ENCODE data around the gene SKIL.
A peak's percentile ranks its signal among the peaks of the same experiment; 100 is the strongest.

The SKIL gene

DNA sequence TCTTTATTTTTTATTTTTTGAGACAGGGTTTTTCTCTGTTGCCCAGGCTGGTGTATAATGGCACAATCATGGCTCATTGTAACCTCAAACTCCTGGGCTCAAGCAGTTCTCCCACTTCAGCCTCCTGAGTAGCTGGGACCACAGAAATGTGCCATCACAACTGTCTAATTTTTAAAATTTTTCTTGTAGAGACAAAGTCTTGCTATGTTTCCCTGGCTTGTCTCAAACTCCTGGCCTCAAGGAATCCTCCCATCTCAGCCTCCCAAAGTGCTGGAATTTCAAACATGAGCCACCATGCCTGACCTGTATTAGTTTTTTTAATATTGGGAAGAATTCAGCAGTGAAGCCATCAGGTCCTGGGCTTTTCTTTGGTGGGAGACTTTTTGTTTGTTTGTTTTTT lies 47.6 kb downstream of the SKIL start:
- DNase-seq (ENCODE audit: low spot score): no peak

DNA sequence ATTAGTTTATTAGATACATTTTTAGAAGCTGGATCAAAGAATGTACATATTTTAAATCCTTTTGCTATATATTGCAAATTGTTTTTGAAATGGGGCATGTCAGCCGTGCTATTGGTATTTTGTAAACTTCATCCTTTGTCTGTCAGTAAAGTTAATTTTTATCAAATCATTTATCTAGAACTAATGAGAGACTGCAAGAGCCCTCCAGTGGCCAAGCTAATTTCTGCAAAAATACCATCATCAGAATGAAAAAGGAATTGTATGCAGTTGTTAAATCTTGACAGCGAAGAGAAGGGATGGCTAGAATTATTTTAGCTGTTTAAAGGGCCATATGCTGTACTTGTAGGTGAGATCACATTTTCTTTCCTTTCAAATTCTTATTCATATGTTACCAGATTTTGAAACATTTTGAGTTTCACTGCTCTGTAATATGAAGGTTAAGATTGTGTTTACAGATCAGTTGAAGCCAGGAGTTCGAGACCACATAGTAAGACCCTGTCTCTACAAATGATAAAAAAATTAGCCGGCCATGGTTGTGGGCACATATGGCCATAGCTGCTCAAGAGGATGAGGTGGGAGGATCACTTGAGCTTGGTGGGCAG lies 53.0 kb downstream of the SKIL start:
- DNase-seq (ENCODE audit: low spot score): peak; percentile 59

DNA sequence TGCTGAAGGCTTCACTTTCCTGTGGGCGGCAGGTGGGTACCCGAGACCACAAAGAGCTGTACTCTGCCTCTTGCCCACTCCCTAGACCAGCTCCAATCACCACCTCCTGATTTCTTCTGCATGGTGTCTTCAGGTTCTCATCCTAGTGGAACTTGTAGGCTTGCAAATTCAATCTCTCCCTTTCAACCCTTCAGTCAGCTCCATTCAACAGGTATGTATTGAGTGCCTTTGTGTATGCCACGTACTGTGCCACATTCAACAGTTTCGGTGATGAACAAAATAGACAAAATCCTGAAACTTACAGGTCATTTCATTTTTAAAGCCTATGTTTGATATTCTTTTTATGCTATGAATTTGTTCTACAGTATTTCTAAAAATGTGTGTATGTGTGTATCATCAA lies 55.8 kb downstream of the SKIL start:
- DNase-seq (ENCODE audit: low spot score): no peak

DNA sequence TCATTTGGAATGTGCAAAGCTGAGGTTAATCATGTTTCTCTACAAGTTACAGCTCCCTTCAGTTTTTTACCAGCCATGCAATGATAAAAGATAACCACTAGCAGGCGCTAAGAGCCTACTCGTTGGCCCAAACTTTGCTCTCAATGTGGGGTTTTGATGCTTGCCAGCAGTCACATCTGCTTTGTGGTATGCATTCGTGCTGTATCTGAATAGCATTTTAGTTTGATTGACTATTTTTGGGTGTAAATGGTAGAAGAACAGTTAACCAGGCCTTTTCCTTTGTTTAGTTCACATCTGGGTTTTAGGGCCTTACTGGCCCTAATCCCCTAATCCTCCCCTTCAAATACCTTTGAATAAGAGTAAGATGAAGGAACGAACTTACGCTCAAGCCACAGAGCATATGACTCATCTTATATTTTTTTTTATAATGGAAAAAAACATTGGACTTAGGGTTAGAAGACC lies 56.7 kb downstream of the SKIL start:
- DNase-seq (ENCODE audit: low spot score): peak; percentile 76

- no peak for DNase-seq (ENCODE audit: low spot score)
Observed at GRCh38 chr3:170417090-170417489, 59.6 kb downstream of the SKIL start.

DNA sequence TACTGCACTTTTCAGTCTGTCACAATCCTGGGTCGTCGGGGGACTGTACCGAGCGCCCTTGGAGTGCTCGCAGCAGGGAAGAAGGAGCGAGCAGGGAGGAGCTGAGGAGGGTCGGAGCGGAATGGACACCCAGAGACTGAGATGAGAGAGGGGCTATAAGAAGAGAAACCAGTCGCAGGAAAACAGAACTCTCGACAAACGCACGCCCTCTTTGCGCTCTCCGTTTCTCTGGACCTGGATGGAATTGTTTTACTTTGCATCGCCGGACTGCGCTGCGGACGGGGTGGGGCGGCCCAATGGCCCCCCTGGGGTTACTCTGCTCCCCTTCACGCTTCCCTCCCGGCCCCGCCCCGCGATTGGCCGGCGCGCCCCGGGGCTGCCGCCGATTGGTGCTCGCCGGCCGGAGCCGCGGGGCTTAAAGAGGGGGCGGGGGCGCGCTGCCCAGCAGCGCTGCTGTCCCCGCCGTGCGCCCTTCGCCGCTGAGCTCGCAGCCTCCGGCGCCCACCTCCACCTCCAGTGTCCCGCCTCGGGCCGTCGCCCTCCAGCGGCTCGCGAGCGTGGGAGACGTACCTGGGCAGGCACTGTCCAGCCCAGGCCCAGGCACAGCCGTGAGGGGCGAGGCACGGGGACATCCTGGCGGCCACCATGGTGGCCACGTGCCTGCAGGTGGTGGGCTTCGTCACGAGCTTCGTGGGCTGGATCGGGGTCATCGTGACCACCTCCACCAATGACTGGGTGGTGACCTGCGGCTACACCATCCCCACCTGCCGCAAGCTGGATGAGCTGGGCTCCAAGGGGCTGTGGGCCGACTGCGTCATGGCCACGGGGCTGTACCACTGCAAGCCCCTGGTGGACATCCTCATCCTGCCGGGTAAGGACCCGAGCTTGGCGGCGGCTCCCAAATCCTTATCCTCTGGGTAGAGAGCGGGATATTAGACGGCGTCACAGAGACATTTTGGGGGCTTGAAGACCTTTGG lies 61.2 kb downstream of the SKIL start, which contains the start of gene CLDN11:
Gene CLDN11, plus strand, starts transcription at position 447 of the 977 bp plus-strand sequence. Its CDS starts 199 bp downstream, at position 646.
- no peak for DNase-seq (ENCODE audit: low spot score)

GRCh38 chr3:170419557-170420087 lies 62.1 kb downstream of the SKIL start:
- DNase-seq (ENCODE audit: low spot score): no peak

DNA sequence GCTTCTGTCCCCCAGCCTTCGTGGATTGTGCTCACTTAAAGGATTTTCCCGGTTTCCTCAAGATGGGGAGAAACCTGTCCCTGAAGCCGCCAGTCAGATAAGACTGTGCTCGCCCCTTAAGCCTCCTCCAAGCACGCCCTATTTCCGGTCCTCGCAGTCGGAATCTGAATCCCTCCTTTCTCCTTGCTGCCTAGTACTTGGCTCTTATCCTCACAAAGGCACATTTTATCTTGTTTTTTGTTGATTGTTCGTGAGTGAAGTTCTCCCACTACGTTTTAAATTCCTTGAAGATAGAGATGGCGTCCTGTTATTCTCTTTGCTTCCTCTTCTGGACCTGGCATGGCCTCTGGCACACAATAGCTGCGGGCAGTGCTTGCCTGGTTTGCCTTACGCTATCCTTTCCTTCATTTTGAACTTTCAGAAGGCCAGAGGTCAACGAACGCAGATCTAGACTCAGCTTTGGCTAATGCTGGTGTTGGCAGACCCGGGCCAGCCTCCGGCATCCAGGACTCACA lies 62.8 kb downstream of the SKIL start:
- DNase-seq (ENCODE audit: low spot score): no peak

DNA sequence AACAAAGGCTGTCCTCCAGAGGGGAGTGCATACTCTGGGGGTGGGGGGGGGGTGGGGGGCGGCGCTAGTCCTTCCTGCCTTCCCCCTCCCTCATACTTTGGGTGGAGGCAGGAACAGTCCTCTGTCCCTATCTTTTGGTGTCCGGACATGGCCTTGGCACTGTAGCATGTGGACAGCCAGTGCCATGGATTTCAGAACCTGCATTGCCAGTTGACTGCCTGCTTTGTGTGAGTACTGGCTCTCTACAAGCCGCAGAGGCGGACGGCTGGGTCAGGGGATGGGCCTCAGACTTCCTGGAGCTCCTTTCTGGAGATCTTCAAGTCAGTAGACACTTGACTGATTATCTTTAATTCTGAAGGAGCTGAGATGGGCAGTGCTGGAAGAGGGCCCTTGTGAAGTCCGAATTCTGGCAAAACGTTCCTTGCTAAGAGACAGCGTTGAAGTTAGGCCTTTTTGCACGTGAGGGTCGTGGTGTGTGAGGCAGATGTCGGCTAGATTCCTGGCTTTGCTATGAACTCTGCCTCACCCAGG lies 63.7 kb downstream of the SKIL start:
- DNase-seq (ENCODE audit: low spot score): no peak

- no peak for DNase-seq (ENCODE audit: low spot score)
Observed at GRCh38 chr3:170421758-170422157, 64.2 kb downstream of the SKIL start.

- no peak for DNase-seq (ENCODE audit: low spot score)
Observed at GRCh38 chr3:170423001-170423615, 65.6 kb downstream of the SKIL start.

DNA sequence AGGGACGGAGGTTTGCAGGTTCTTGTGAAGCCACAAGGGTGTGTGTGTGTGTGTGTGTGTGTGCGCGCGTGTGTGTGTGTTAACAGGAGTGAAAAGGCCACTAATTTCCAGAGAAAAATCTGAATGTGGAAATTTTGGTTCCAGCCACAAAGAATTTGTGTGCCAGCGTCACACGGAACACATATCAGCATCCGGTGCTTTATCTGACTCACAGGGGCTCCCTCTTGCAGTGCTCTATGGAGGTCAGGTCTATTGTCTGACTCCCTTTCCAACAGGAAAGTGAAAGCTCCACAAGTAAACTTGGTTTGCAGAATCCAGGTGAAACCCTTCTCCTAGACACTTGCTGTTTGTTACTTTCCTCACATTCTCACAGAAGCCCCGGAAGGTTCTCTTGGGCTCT lies 67.4 kb downstream of the SKIL start:
- no peak for DNase-seq (ENCODE audit: low spot score)

GRCh38 chr3:170425491-170426239 lies 68.2 kb downstream of the SKIL start:
- DNase-seq (ENCODE audit: low spot score): peak; percentile 79

- no peak for DNase-seq (ENCODE audit: low spot score)
Observed at GRCh38 chr3:170426240-170426797, 68.8 kb downstream of the SKIL start.

DNA sequence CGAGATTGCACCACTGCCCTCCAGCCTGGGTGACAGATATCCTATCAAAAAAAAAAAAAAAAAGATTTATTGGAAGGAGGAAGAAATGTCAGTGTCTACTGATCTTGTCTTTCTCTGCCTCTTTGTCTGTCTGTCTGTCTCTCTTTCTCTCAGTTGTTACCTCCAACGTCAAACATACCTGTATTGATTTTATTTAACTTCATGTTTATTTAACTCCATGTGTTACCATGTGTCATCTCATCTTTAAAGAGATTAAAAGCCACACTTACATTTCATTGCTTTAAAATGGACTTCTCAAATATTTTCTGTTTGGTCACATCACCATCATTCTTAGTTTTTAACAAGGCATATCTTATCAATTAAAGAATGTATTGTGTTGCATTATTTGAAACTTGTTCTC lies 70.6 kb downstream of the SKIL start:
- DNase-seq (ENCODE audit: low spot score): no peak

DNA sequence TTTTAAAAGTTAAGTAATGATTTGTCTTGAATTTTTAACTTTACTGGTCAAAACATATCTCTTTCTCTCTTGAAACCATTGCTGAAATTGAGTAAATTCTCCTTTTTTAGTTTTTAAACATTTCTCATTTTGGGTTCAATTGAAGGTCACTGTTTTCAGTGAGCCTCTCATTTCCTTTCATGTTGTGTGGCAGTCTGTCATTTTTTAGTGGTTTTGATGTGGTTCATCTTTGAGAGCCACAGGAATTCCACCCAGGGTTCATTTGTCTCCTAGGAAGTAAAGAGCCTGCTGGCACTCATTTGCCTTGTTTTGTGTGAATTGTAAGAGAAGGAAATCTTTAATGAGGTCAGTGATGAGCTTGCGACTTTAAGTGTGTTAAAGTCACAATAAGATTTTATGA lies 71.5 kb downstream of the SKIL start:
- DNase-seq (ENCODE audit: low spot score): peak; percentile 87

- DNase-seq (ENCODE audit: low spot score): no peak
Observed at GRCh38 chr3:170431054-170431453, 73.5 kb downstream of the SKIL start.

- DNase-seq (ENCODE audit: low spot score): no peak
Observed at GRCh38 chr3:170432416-170432815, 74.9 kb downstream of the SKIL start.

DNA sequence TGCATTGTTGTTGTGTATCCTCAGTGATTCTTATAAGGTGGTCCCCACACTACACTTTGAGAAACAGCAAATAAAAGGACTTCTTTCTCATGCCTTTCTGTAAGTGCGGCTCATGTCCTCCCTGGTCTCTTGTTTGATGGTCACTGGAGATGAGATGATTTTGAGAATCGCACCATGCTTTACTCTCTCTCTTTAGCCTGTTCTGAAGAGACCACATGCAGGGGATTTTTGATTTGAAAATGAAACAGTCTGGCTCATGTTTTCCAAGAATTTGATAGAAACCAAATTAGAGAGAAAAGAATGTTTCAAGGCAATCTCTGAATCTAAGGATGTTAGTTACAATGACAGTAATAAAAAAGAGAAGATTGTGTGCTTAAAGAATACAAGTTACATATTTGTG lies 79.2 kb downstream of the SKIL start:
- no peak for DNase-seq (ENCODE audit: low spot score)

DNA sequence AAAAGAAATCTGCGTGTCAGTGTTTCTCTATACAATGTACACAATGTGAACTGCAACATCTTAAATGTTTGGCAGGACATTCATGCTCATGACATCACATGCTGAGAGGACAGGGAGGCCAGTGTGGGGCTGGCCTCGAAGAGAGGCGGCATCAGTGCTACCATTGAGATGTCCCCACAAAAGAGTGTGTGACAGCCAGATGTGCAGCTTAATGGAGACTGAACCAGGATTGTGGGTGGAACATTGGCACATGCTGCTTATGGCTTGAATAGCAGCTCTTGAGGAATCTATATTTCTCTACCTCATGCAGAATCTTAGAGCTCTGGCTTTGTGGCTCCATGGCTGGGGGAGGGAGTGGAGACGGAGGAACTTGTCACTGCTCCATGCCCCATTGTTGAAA lies 79.7 kb downstream of the SKIL start:
- DNase-seq (ENCODE audit: low spot score): no peak
